Right atrium auricular region (tissue), 2 donors: ENCODE measurements around the gene ELL2. TPM values are rescaled to one million over a fixed set of nuclear protein-coding genes. Genes with fewer than 3 reads are reported as not detected.
"Not testable (repeated sequence)": the region's sequence is repeated elsewhere in the genome, so short reads cannot be mapped to it uniquely, and the experiment has no call there.

Experiments used
- DNase-seq: peaks from one replicate; pipeline ENCODE4 v3.0.0-alpha.2; 2019; ENCODE audit warnings: low spot score
- H3K27ac ChIP-seq, 2 donors: fragments of 200-600 bp; sonication (generic); 1 replicate in 1 of 2; 2 replicates in 1 of 2; pipeline ENCODE4 v1.5.1; 2016 to 2019
- H3K27me3 ChIP-seq, 2 donors: fragments of 200-600 bp; sonication (generic); one replicate each; pipeline versions ENCODE4 v1.5.1 to v1.6.0; 2017 to 2019
- H3K36me3 ChIP-seq: fragments of 200-600 bp; sonication (generic); one replicate; pipeline ENCODE4 v1.5.1; 2016
- H3K4me1 ChIP-seq, 2 donors: fragments of 200-600 bp; sonication (generic); one replicate each; pipeline versions ENCODE4 v1.5.1 to v1.6.0; 2017 to 2019
- H3K4me3 ChIP-seq, 2 donors: fragments of 200-600 bp; sonication (generic); 1 replicate in 1 of 2; 2 replicates in 1 of 2; pipeline ENCODE4 v1.5.1; 2017 to 2019; ENCODE audit warnings: mild to moderate bottlenecking in 1 of 2, moderate library complexity in 1 of 2
- H3K9me3 ChIP-seq, 2 donors: fragments of 200-600 bp; sonication (generic); one replicate each; pipeline ENCODE4 v1.5.1; 2019
- total RNA-seq, 2 donors: library from RNA; depleted of rRNA; stranded (reverse); fragments of >200 nt; gene quantifications; one replicate each; pipeline ENCODE4 v1.1.0, GENCODE V29; 2016
- TF ChIP-seq, protein P1 (sequence below), 2 donors: fragments of 200-600 bp; sonication (generic); IDR thresholded peaks; one replicate each; pipeline ENCODE4 v1.5.1; 2019; ENCODE audit warnings: antibody characterized with exemption in 2 of 2

ELL2 gene
- total RNA-seq, 2 donors from 2014 or later = 28.8 to 29.1 TPM

DNA sequence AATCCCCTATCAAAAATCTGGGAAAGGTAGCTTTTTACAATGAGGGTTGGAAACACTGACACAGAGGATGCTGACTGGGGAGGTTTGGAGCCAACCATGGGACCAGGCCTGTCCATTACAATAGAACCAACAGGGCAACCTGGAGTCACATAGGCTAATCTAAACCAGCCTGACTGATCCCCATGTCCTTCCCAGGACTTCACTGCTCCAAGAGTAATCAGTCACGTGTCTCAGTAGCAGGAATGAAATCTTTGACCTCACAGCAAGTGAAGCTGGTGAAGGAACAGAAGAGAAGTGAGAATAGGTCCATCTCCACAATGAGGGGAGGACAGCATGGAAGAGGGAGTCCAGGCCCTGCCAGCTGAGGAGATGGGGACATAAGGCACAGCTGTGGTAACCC is 123.1 kb downstream of the ELL2 start:
- Histone ChIP-seq H3K4me3 (no peak overlapping the region), H3K27me3 (no peaks in the 10 kb centered on the region), H3K9me3 (no peaks in the 10 kb centered on the region), H3K36me3 (no peaks in the 10 kb centered on the region), H3K4me1 (peaks cover 0 to 35% of the 10 kb centered on the region in 2 donors), H3K27ac (peak overlapping the region in 1 of 2 donors; percentile 92)
- TF ChIP-seq, protein P1, sequence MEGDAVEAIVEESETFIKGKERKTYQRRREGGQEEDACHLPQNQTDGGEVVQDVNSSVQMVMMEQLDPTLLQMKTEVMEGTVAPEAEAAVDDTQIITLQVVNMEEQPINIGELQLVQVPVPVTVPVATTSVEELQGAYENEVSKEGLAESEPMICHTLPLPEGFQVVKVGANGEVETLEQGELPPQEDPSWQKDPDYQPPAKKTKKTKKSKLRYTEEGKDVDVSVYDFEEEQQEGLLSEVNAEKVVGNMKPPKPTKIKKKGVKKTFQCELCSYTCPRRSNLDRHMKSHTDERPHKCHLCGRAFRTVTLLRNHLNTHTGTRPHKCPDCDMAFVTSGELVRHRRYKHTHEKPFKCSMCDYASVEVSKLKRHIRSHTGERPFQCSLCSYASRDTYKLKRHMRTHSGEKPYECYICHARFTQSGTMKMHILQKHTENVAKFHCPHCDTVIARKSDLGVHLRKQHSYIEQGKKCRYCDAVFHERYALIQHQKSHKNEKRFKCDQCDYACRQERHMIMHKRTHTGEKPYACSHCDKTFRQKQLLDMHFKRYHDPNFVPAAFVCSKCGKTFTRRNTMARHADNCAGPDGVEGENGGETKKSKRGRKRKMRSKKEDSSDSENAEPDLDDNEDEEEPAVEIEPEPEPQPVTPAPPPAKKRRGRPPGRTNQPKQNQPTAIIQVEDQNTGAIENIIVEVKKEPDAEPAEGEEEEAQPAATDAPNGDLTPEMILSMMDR (IDR thresholded peaks at IDR 0.05) = no peak
- no peak for DNase-seq

DNA sequence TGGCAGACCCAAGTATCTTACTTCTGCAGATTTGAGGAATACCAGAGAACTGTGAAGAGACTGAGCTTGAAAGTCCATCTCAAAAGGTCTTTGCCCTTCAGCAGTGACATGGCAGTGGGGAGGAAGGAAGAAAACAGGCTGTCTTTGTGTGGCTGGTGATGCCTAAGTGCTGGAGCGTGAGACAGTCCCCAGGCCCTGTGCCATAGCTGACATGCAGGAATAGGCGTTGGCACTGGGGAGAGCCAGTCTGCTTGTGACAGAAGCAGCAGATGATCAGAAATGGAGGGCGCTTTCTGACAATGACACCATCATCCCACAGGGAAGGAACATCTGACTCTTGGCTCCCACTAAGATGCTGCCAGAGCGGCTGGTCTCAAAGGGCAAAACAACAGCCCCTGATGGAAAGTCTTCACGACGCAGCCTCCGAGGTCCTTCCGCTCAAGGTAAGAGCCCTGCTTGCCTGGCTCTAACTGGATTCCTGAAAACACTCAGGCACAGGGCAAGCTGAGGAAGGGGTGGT is 123.6 kb downstream of the ELL2 start:
- H3K36me3 ChIP-seq = no peaks in the 10 kb centered on the region
- H3K27me3 ChIP-seq = no peaks in the 10 kb centered on the region
- peaks cover 0 to 30% of the 10 kb centered on the region in 2 donors for H3K4me1 ChIP-seq
- H3K4me3 ChIP-seq = no peak overlapping the region
- TF ChIP-seq, protein P1 (IDR thresholded peaks at IDR 0.05) = no peak
- DNase-seq = peak; percentile 57
- H3K27ac ChIP-seq = peak overlapping the region; percentile 92 to 95
- H3K9me3 ChIP-seq = no peaks in the 10 kb centered on the region

- TF ChIP-seq, protein P1 (IDR thresholded peaks at IDR 0.05) = no peak
- Histone ChIP-seq H3K27ac (peak overlapping the region; percentile 92 to 95), H3K36me3 (no peaks in the 10 kb centered on the region), H3K4me1 (peaks cover 0 to 24% of the 10 kb centered on the region in 2 donors), H3K27me3 (no peaks in the 10 kb centered on the region), H3K9me3 (no peaks in the 10 kb centered on the region), H3K4me3 (no peak overlapping the region)
- peak; percentile 52 for DNase-seq
These were observed 124.2 kb downstream of the ELL2 start for GRCh38 chr5:95837492-95837891.

DNA sequence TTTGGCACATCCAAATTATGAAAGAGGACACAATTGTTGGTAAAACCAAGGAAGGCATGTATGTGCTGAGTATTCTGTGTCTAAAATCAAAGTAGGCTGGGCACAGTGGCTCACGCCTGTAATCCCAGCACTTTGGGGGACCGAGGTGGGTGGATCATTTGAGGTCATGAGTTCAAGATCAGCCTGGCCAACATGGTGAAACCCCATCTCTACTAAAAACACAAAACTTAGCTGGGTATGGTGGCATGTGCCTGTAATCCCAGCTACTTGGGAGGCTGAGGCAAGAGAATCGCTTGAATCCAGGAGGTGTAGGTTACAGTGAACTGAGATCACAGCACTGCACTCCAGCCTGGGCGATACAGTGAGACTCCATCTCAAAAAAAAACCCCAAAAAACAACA is 124.7 kb downstream of the ELL2 start:
- Histone ChIP-seq H3K4me1 (peaks cover 0 to 21% of the 10 kb centered on the region in 2 donors), H3K27ac (peak overlapping the region; percentile 92 to 95)
- H3K9me3 ChIP-seq, H3K36me3 ChIP-seq, H3K4me3 ChIP-seq, H3K27me3 ChIP-seq: not testable (repeated sequence)
- DNase-seq = peak; percentile 57

GRCh38 chr5:95836544-95836943 is 125.1 kb downstream of the ELL2 start:
- no peak for DNase-seq
- Histone ChIP-seq H3K36me3 (no peaks in the 10 kb centered on the region), H3K27ac (peak overlapping the region; percentile 92 to 95), H3K4me3 (no peak overlapping the region), H3K27me3 (no peaks in the 10 kb centered on the region), H3K4me1 (peaks cover 0 to 21% of the 10 kb centered on the region in 2 donors), H3K9me3 (no peaks in the 10 kb centered on the region)
- TF ChIP-seq, protein P1 (IDR thresholded peaks at IDR 0.05) = no peak

- Histone ChIP-seq H3K4me1 (peaks cover 0 to 21% of the 10 kb centered on the region in 2 donors), H3K27me3 (no peaks in the 10 kb centered on the region), H3K27ac (peak overlapping the region; percentile 92 to 95), H3K4me3 (peak overlapping the region; percentile 49 to 57), H3K9me3 (no peaks in the 10 kb centered on the region), H3K36me3 (no peaks in the 10 kb centered on the region)
- DNase-seq = peak; percentile 69
- TF ChIP-seq, protein P1 (IDR thresholded peaks at IDR 0.05) = no peak
These were observed 125.8 kb downstream of the ELL2 start for GRCh38 chr5:95835682-95836385.

Other genes with a start within 250 kb of the ELL2 start
- 10 to 100 TPM; 56.2 to 89.9 TPM for gene RHOBTB3, start 230.5 kb downstream of the ELL2 start, total RNA-seq
- gene GLRX, start 139.1 kb downstream of the ELL2 start, total RNA-seq = 100 to 1,000 TPM; 151 to 173 TPM